GM20431 (cell line): Measurements from ENCODE around the gene VSTM2L.

Experiments used
- in situ Hi-C: fragments of 300-500 bp; cut with MseI, MboI; formaldehyde crosslinking; loops from one replicate; pipeline ENCODE4 v1.15.0; 2020; ENCODE audit warnings: low sequenced_read_pairs; ENCODE audit not compliant: unreplicated experiment

Gene VSTM2L

DNA sequence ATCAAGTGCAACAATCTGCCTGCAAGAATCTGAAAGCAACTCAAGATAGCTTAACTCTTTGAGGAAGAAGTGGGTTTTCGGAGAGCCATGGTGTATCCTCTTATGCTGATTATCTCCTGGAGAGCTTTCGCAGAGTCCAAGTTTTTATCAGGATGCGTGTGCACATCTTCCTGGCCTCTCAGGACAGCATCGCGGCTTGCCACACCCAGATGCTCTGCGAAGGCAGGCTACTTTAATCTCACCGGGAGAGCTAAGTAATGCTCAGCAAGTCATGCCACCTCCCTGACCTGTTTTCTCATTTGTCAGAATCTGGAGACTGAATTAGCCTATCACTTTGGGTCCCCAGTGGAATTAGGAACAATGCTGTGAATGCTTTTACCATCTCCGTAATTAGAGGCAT lies 77.5 kb downstream of the VSTM2L start:
- in situ Hi-C loops = loop anchor here (25.0 kb wide), 1 partner anchor 418 kb away; no protein-coding TSS in a partner anchor

DNA sequence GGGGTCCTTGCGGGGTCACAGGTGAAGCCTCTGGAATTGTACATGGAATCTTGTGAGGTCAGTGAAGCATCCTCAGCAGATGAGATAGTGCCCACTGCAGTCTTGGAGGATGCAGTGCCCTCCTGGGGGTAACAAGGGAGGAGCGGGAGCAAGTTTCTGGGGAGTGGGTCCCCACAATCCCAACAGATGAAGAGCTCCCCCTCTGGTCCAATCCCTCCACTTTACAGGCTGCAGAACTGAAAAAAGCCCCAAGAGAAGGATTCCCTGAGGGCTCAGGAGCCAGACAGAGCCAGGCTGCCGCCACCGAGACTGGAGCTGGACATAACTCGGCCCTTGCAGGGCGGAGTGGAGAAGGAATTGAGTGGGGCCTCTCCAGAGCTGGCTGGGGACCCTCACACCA lies 77.9 kb downstream of the VSTM2L start:
- in situ Hi-C loops = loop anchor here (25.0 kb wide), 1 partner anchor 419 kb away; no protein-coding TSS in a partner anchor

DNA sequence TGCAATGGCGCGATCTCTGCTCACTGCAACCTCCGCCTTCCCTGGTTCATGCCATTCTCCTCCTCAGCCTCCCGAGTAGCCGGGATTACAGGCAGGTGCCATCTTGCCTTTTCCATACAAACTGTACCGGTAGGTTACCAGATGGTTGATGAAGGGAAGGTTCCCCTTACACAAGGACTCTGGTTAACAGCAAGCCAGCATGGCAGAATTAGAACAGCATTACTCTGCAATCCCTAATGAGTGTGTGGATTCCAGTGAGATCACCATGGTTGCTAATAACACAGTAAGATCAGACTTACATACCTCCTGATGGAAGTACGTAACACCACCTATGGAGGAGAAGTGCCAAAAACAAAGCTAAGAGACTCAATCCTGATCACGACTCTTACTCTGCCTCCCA lies 78.6 kb downstream of the VSTM2L start:
- in situ Hi-C loops = loop anchor here (25.0 kb wide), 1 partner anchor 419 kb away; no protein-coding TSS in a partner anchor

DNA sequence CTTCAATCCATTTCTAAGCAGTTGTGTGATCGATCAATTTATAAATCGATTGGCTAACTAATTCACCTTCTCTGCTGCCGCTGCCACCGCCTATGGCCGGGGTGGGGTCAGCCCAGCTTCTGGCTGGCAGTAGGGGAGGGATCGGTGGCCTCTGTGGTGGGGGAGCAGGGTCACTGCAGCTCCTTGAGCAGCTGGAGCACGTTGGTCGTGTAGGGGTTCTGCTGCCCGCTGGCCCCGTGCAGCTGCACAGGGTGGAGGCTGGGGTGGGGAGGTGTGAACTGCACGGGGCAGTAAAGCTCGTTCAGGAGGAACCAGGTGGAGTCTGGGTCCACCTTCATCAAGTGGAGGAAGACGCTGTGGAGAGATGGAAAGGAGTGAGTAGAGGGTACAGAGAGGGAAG lies 80.4 kb downstream of the VSTM2L start:
- in situ Hi-C loops = loop anchor here (25.0 kb wide), 1 partner anchor 421 kb away; no protein-coding TSS in a partner anchor

DNA sequence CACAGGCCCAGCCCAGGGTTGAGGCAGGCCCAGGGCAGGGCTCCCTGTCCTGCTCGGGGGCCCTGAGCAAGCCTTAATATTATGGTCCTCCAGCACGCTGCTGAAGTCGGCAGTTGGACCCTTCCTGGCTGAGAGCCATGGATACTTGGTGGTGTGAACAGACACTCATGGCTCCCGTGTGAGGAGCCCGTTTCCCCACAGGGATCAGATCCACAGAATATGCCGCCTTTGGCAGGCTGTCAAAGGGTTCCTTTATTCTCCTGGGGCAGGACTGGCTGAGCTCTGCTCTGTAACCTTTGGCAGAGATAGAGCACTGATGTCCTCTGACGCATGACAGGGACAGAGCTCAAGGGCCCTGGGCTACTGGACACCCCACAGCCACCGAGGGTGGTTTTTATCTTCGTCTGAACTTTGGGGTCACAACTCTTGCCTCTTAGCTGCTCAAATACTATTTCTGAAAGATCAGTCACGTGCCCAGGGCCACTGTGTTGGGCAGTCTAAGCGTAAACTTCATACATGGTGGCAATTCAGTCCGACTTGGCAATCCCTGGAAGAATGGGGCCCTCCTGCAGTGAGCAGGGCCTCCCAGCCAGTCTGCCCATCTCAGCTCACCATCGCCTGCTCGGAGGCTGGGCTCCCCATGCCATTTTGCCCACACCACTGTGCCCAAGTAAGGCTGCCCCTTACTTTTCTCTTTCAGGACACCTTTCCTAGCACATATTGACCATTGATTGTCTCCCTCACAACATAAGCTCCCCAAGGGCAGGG lies 81.3 kb downstream of the VSTM2L start:
- in situ Hi-C loops = loop anchor here (25.0 kb wide), 1 partner anchor 422 kb away; no protein-coding TSS in a partner anchor

DNA sequence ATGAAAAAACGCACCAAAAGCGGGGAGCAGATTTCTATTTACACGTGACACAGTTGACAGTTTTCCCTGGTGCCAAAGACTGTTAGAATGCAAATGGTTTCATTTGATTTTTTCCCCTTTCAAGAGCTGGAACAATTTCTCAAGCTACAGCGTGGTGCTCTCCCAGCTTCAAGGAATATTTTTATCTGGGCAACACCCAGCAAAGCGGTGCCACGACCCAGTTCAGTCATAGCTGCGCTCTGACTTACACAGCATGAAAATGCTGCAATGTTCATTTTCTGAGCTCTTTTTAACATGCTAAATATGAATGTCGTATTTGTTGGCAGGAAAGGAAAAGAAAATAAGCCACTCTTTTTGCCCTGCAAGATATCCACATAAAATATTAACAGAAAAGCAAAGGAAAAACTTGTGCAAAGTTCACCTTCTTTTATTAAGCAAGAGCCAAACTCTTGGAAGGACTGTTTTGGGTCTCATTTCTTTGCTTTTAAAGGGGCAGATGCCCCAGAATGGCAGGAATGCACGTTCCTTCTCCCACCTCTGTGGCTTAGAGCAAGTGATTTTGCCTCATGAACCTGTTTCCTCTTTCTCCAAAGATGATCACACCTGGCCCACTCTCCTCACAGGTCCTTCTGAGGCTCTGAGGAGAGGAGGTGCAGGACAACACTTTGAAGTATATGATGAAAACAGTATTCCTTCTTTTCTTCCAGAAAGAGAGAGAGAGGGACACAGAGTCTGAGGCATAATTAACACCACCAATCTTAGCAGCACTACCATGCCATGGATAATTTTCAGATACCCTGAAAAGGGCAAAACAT lies 83.3 kb downstream of the VSTM2L start:
- in situ Hi-C loops = loop anchor here (25.0 kb wide), 1 partner anchor 424 kb away; no protein-coding TSS in a partner anchor

DNA sequence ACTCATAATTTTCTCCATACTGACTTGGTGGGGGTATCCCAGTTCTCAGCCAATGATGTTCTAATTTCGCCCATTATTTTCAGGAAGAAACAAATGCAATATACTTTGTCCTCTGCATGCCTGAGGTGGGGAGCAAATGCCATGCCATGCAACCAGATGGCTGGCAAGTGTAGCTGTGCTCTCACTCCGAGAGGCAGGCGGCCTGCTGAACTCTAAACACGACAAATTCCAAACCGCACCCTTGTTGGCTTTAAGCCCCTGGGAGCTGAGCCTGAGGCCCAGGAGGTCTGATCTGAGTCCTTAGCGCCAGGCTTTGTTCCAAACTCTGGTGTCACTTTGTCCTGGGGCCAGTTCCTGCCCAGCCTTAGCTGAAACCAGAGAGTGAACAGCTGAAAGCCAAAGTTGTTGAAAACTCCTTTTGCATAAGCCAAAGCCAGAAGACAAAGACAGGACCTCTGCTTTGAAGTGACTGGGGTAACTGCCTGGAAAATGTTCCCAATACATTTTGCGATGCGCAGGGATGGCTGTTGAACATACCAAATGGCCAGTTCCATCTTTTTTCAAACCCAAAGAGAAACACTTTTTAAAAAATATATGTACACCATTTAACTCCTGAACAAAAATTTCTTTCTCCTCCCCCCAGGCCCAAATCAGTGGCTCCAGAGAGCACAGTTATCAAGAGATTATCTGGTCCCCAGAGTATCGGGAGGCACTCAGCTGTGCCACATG lies 84.1 kb downstream of the VSTM2L start:
- in situ Hi-C loops = loop anchor here (25.0 kb wide), 1 partner anchor 425 kb away; no protein-coding TSS in a partner anchor

DNA sequence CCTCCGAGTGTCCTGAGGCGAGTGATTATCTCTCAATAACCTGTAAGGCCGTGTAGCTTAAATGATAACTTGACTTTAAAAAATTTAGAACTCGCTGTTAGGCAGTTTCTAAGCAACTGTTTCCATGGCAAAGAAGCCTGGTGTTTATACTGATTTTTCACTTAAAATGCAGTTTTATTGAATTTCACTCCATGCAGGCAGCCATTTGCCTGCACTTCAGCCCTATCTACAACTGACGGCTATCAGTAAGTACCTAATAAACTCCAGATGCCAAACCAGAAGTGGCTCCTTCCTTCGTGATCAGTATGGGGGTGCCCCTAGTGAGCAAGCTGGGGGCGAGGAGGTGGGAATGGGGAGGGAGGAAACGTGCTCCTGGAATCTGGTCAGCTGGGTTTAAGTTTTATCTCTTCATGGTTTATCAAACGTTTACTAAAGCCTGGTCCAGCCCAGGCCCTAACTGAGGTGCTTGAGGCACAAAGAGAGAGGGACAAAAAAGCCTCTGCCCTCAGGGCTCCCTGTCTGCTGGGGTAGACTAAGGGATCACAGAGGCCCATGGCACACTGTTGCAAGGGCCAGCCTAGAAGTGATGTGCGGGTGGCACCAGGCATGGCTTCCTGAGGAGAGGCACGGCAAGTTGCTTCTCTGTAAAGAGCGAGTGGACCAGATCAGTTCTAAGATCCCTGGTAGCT lies 84.8 kb downstream of the VSTM2L start:
- in situ Hi-C loops = loop anchor here (25.0 kb wide), 1 partner anchor 425 kb away; no protein-coding TSS in a partner anchor

DNA sequence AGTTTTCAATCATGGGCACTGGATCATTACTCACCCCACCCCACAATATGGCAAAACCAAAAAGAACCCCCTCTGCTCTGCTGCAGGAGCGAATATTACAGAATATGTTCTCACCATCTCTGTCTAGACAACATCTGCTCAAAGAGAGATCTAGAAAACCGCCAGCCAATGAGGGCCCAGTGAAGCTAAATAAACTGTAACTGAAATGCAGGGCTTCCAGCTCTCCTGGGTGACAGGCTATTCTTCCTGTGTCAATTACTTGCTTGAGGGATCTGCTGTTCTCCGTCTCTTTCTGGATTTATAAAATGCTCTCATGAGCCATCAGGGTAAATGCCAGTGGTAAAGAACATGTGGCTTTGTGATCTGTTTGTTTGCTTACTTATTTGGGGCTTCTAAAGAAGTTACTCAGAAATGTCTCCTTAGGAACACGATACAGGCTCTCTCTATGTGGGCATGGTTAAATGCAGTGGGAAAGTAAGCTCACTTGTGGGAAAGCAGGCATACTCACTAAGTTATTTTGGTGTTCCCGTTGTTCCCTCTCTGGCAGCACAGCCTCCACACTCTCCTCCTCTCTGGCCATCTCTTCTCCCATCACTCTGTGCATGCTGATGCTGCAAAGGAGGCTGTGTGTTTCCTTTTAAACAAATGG lies 85.5 kb downstream of the VSTM2L start:
- in situ Hi-C loops = loop anchor here (25.0 kb wide), 1 partner anchor 426 kb away; no protein-coding TSS in a partner anchor

DNA sequence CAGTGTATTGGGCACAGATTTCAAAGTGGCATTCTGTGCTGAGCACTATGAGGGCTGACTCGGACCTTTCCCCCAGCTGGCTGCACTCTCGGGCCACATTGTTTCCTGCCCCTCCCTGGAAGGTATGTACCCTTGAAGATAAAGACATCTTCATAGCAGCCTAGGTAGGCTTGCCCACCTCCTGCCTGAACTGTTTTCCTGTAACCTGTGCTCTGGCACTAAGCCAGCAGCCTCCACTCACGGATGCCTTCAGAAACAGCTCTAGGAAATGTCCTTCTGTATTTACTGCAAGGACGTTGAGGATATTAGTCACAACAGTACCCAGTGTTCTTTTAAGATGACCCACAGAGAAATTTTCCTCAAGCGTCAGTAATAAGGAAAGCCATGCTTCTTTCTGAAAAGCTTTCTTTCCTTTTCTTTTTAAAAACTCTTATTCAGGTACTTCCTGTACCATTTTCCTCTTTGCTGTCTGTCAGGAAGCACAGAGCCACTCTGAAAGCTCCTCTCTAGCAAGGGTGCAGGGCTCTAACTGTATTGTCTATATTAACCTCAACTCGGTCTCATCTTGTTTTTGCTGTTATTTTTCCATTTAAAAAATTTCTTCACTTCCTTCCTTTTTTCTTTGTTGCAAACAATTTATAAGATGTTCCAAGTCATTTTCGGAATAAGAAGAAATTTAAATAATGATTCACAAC lies 86.8 kb downstream of the VSTM2L start:
- in situ Hi-C loops = loop anchor here (25.0 kb wide), 1 partner anchor 427 kb away; no protein-coding TSS in a partner anchor

DNA sequence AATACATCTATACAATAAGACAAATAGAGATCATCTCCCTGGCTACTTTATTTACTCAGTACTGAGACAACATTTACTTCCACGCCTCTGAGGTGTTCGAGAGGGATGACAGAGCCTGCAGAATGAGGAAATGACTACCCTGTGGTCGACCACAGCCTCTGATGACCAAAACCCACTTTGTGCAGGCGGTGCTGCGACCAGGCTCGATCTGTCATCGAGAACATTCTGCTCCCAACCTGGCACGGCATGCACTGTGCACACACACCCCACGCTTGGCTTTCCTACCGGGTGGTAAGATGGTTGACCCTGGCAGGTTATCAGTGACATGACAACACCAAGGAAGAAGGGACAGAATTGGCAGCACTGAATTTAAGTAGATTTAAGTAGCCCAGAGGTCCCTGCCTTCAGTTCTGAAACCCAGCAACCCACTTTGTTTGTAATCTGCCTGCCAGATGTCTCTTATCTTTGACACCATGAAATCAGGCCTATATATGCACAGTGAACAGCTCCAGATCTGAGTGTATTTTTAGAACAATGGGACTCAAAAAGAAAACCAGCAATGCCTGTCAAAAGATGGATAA lies 87.7 kb downstream of the VSTM2L start:
- in situ Hi-C loops = loop anchor here (25.0 kb wide), 1 partner anchor 428 kb away; no protein-coding TSS in a partner anchor

DNA sequence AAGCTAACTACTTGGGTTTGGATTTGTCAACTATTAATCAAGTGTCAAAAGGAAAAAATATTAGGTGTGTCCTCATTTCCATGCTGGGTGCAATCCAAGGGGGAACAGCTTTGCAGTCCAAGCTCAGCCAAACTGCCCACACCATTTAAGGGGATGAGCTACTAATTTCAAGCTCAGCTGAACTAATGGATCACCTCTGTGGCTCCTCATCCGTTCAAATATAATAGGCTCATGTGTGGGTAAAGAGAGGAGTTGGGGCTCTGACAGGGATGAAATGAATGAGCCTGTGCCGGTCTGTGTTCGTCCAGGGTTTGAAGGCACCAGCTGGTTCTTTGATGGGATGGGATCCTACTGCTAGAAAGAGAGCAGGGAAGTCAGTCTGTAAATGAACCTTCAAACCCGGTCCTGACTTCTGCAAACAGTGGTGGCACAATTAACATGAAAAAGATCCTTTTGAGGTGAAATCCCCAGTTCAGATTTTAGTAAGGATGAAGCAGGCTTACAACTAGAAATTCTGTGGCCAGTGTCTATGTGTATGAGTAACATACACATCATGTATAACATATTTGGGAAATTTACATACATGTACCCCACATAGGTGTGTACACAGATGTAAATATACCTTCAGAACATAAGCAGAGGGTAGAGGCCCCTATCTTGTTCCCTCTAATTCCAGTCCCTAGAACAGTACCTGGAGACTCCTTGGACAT lies 88.4 kb downstream of the VSTM2L start:
- in situ Hi-C loops = loop anchor here (25.0 kb wide), 1 partner anchor 429 kb away; no protein-coding TSS in a partner anchor

DNA sequence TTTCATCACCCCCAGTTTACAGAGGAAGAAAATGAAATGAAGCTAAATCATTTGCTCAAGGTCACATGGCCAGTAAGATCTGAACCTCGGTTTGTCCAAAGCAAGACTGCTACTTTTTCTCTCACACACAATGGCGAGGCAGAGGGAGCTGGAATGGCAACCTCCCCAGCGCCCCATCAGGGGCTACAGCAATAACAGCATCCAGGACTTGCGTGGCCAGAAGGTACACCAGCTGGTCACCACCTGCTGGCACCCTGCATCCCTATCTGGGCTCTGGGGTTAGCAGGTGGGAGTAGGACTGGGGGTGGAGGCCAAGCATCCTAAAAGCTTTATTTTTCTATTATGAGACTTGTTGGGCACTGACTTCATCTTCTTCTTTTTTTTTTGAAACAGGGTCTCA lies 89.0 kb downstream of the VSTM2L start:
- in situ Hi-C loops = loop anchor here (25.0 kb wide), 1 partner anchor 430 kb away; no protein-coding TSS in a partner anchor

DNA sequence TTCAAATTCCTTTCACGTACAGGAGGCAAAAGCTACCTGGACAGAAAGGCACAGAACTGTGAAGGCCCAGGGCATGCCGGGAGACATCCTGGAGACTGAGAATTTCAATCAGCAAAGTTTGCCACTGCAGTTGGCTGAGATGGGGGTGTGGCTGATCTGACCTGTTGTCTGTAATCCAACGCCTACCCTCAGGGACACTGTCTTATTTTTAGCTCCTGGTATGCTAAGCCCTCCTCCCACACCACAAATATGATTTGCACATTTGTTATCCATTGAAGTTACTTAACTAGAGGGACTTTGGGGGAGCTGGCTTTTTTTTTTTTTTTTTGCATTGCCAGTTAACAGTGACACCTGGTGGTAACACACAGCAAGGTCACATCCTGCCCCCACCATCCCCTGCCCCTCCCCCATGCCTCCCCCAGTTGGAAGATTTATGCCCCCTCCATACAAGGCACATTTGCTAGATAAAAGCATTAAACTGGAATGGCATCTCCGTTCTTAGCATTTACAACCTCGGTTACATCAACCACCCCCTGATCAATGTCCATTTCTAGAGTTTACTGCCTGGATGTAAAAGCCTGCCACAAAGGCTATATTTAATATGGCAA lies 90.0 kb downstream of the VSTM2L start:
- in situ Hi-C loops = loop anchor here (25.0 kb wide), 1 partner anchor 431 kb away; no protein-coding TSS in a partner anchor

DNA sequence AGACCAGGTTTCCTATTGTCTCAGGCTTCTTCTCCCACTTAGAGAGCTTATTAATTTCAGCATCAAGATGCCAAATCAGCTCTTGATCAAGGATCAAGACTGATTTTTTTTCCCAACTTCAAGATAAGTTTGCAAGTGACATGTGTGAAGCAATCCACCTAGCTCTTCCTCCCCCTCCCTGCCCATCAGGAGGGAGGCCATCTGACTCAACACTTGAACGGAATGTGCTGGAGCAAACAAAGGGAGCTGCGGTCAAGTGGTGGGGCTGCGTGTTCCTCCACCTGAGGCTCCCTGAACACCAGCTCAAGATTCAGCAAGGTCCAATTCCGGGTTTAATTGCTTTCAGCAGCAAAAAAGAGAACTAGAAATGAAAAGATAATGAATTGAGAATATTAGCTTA lies 91.6 kb downstream of the VSTM2L start:
- in situ Hi-C loops = loop anchor here (25.0 kb wide), 1 partner anchor 432 kb away; no protein-coding TSS in a partner anchor
